ENCODE data around the gene PCDHB5.

DNA sequence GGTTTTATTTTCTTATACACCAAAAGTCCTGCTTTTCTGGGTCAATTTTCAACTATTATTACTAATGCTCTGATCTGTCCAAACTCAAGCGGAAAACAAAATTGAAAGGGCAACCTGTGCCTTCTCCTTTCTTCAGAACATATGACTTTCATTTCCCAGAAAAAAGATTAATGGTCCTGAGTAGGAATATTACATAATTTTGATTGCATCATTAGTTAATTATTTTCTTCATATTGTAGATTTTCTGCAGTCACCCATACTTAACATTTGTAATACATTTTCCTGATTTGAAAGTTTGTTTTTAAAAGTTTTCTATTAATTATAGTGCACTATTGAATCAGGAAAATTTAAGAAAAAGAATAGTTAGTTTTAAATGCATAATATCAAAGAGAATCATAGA lies 40.9 kb downstream of the PCDHB5 start:
- TF ChIP-seq EP300 (IDR thresholded peaks at IDR 0.05; ENCODE audit: low read depth in 2 of 2, low read length in 2 of 2) (no peak), EP300 (CRISPR knock-in tag; IDR thresholded peaks at IDR 0.05; ENCODE audit: borderline replicate concordance) (no peak), ZBTB21 (CRISPR knock-in tag; IDR thresholded peaks at IDR 0.05) (no peak)
